Measurements from ENCODE around the gene ZNF100.
"Not testable (repeated sequence)": the region's sequence is repeated elsewhere in the genome, so short reads cannot be mapped to it uniquely, and the experiment has no call there.

Gene ZNF100

GRCh38 chr19:21767065-21767800 is at the start of gene ZNF100:
Gene ZNF100, minus strand, starts transcription at chr19:21767579. Its CDS starts 150 bp downstream, at chr19:21767429.
- peak; percentile 82 for DNase-seq

GRCh38 chr19:21812448-21812847 is 45.1 kb upstream of the ZNF100 start:
- no peak for DNase-seq

- DNase-seq = not testable (repeated sequence)
Observed at GRCh38 chr19:21808400-21809000, 41.1 kb upstream of the ZNF100 start.

- no peak for DNase-seq
Observed at GRCh38 chr19:21789466-21790085, 22.2 kb upstream of the ZNF100 start.

- DNase-seq = no peak
Observed at GRCh38 chr19:21786936-21787335, 19.6 kb upstream of the ZNF100 start.

GRCh38 chr19:21775792-21776191 is 8.4 kb upstream of the ZNF100 start:
- not testable (repeated sequence) for DNase-seq

GRCh38 chr19:21766705-21767064 is 694 bp downstream of the ZNF100 start:
- not testable (repeated sequence) for DNase-seq

- no peak for DNase-seq
Observed at GRCh38 chr19:21765151-21765550, 2.2 kb downstream of the ZNF100 start.

- not testable (repeated sequence) for DNase-seq
Observed at GRCh38 chr19:21761547-21761946, 5.8 kb downstream of the ZNF100 start.

GRCh38 chr19:21758296-21758695 is 9.1 kb downstream of the ZNF100 start:
- no peak for DNase-seq

GRCh38 chr19:21755555-21755954 is 11.8 kb downstream of the ZNF100 start:
- not testable (repeated sequence) for DNase-seq

- no peak for DNase-seq
Observed at GRCh38 chr19:21751384-21751783, 16.0 kb downstream of the ZNF100 start.

GRCh38 chr19:21750586-21751128 is 16.7 kb downstream of the ZNF100 start:
- DNase-seq = no peak

GRCh38 chr19:21749090-21749489 is 18.3 kb downstream of the ZNF100 start:
- no peak for DNase-seq

- DNase-seq = no peak
Observed at GRCh38 chr19:21748088-21748487, 19.3 kb downstream of the ZNF100 start.

- DNase-seq = no peak
Observed at GRCh38 chr19:21740559-21740958, 26.8 kb downstream of the ZNF100 start.

- DNase-seq = not testable (repeated sequence)
Observed at GRCh38 chr19:21726942-21727747, 40.2 kb downstream of the ZNF100 start.

- DNase-seq = no peak
Observed at GRCh38 chr19:21713761-21714160, 53.6 kb downstream of the ZNF100 start.

- DNase-seq = no peak
Observed at GRCh38 chr19:21709464-21709863, 57.9 kb downstream of the ZNF100 start.

- not testable (repeated sequence) for DNase-seq
Observed at GRCh38 chr19:21707878-21708277, 59.5 kb downstream of the ZNF100 start.

- DNase-seq = no peak
Observed at GRCh38 chr19:21707065-21707464, 60.3 kb downstream of the ZNF100 start.

GRCh38 chr19:21705393-21705792 is 62.0 kb downstream of the ZNF100 start:
- DNase-seq = no peak

- DNase-seq = no peak
Observed at GRCh38 chr19:21704320-21704719, 63.1 kb downstream of the ZNF100 start.
